Measurements from ENCODE around the gene LAMP5. TPM values are rescaled to one million over a fixed set of nuclear protein-coding genes. Genes with fewer than 3 reads are reported as not detected.
A peak's percentile ranks its signal among the peaks of the same experiment; 100 is the strongest.

The LAMP5 gene, protein sequence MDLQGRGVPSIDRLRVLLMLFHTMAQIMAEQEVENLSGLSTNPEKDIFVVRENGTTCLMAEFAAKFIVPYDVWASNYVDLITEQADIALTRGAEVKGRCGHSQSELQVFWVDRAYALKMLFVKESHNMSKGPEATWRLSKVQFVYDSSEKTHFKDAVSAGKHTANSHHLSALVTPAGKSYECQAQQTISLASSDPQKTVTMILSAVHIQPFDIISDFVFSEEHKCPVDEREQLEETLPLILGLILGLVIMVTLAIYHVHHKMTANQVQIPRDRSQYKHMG
- 2.6 and 3.2 TPM in 2 replicates for total RNA-seq (ENCODE audit: low replicate concordance)

DNA sequence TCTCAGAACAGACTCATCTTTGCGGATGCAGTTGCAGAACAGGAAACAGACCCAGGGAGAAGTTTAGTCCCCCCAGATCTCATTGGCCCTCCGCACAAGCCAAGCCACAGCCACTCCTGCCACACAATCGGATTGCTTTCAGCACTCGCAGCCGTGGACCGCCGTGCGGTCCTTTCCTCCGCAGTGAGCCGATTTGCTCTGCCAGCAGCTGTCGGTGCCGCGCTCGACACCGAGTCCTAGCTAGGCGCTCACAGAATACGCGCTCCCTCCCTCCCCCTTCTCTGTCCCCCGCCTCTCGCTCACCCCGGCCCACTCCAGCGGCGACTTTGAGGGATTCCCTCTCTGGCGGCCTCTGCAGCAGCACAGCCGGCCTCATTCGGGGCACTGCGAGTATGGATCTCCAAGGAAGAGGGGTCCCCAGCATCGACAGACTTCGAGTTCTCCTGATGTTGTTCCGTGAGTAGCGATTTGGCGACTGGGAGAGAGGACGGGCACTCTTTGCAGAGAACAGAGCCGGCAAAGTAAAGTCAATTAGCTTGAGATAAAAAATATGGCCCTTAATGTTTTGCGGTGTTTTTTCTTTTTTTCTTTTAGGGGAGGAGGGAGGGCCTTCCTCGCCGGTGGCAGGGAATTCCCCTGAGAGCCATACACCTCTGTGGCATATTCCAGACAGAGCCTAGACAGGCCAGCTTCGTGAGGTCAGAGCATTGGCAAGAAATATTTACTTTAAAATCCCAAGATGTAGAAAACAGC, at the start of gene LAMP5:
Gene LAMP5 (plus strand): TSS at position 130 of the 753 bp plus-strand sequence. CDS start 263 bp downstream, at position 393.
- H3K36me3 ChIP-seq = no peaks in the 10 kb centered on the region
- peaks cover 56% of the 10 kb centered on the region for H3K27me3 Mint-ChIP-seq (ENCODE audit: insufficient read depth, low read depth)
- peak within 1 kb of the TSS; percentile 48 for H3K4me3 ChIP-seq
- no peak within 1 kb of the TSS for H3K9ac ChIP-seq
- peak within 1 kb of the TSS; percentile 87 for H3K4me3 Mint-ChIP-seq
- peaks cover 3% of the 10 kb centered on the region for H3K36me3 Mint-ChIP-seq
- peaks cover 13% of the 10 kb centered on the region for H4K20me1 ChIP-seq (ENCODE audit: low read depth)
- peaks cover 45% of the 10 kb centered on the region for H3K4me1 ChIP-seq
- H3K79me2 ChIP-seq (ENCODE audit: low read depth) = no peaks in the 10 kb centered on the region
- H3K27ac ChIP-seq = no peak within 1 kb of the TSS
- peaks cover 49% of the 10 kb centered on the region for H3K4me1 Mint-ChIP-seq
- no peak within 1 kb of the TSS for H3K27ac Mint-ChIP-seq
- peaks cover 12% of the 10 kb centered on the region for H3K9me3 Mint-ChIP-seq
- H3K9me3 ChIP-seq (ENCODE audit: low read depth) = no peaks in the 10 kb centered on the region
- H3K27me3 ChIP-seq = peaks cover 99% of the 10 kb centered on the region
- peak within 1 kb of the TSS; percentile 65 for H2AFZ ChIP-seq (replicated peaks)
- H3F3A ChIP-seq (ENCODE audit: low read depth) = peaks cover 33% of the 10 kb centered on the region
- TF ChIP-seq EZH2 (IDR thresholded peaks at IDR 0.05) (peak; percentile 53), EZH2phosphoT487 (IDR thresholded peaks at IDR 0.05) (no peak)
- peak; percentile 94 for DNase-seq (ENCODE audit: low spot score)
- H3K4me2 ChIP-seq = peak within 1 kb of the TSS; percentile 92

GRCh38 chr20:9467995-9468394, 46.4 kb upstream of the LAMP5 start:
- Histone ChIP-seq H3K9ac (no peak overlapping the region), H3F3A (ENCODE audit: low read depth) (peaks cover 5% of the 10 kb centered on the region), H4K20me1 (ENCODE audit: low read depth) (no peaks in the 10 kb centered on the region), H3K4me3 (no peak overlapping the region), H3K27ac (no peak overlapping the region), H3K4me2 (no peak overlapping the region), H3K4me1 (no peaks in the 10 kb centered on the region), H3K79me2 (ENCODE audit: low read depth) (no peaks in the 10 kb centered on the region), H2AFZ (replicated peaks) (no peak overlapping the region), H3K36me3 (no peaks in the 10 kb centered on the region), H3K27me3 (no peaks in the 10 kb centered on the region), H3K9me3 (ENCODE audit: low read depth) (no peaks in the 10 kb centered on the region)
- H3K9me3 Mint-ChIP-seq = peaks cover 12% of the 10 kb centered on the region
- peak; percentile 59 for DNase-seq (ENCODE audit: low spot score)
- peaks cover 4% of the 10 kb centered on the region for H3K36me3 Mint-ChIP-seq
- no peak overlapping the region for H3K4me3 Mint-ChIP-seq
- no peaks in the 10 kb centered on the region for H3K4me1 Mint-ChIP-seq
- no peaks in the 10 kb centered on the region for H3K27me3 Mint-ChIP-seq (ENCODE audit: insufficient read depth, low read depth)
- TF ChIP-seq EZH2phosphoT487 (IDR thresholded peaks at IDR 0.05) (no peak), EZH2 (IDR thresholded peaks at IDR 0.05) (no peak)
- TF ChIP-seq, protein P1, sequence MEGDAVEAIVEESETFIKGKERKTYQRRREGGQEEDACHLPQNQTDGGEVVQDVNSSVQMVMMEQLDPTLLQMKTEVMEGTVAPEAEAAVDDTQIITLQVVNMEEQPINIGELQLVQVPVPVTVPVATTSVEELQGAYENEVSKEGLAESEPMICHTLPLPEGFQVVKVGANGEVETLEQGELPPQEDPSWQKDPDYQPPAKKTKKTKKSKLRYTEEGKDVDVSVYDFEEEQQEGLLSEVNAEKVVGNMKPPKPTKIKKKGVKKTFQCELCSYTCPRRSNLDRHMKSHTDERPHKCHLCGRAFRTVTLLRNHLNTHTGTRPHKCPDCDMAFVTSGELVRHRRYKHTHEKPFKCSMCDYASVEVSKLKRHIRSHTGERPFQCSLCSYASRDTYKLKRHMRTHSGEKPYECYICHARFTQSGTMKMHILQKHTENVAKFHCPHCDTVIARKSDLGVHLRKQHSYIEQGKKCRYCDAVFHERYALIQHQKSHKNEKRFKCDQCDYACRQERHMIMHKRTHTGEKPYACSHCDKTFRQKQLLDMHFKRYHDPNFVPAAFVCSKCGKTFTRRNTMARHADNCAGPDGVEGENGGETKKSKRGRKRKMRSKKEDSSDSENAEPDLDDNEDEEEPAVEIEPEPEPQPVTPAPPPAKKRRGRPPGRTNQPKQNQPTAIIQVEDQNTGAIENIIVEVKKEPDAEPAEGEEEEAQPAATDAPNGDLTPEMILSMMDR (IDR thresholded peaks at IDR 0.05) = peak; percentile 84
- no peak overlapping the region for H3K27ac Mint-ChIP-seq

GRCh38 chr20:9474835-9475415, 39.5 kb upstream of the LAMP5 start:
- no peak overlapping the region for H3K4me3 Mint-ChIP-seq
- H3K36me3 ChIP-seq = no peaks in the 10 kb centered on the region
- no peaks in the 10 kb centered on the region for H4K20me1 ChIP-seq (ENCODE audit: low read depth)
- no peak overlapping the region for H3K9ac ChIP-seq
- peaks cover 5% of the 10 kb centered on the region for H3K36me3 Mint-ChIP-seq
- H3F3A ChIP-seq (ENCODE audit: low read depth) = no peaks in the 10 kb centered on the region
- H3K4me1 ChIP-seq = no peaks in the 10 kb centered on the region
- no peaks in the 10 kb centered on the region for H3K9me3 ChIP-seq (ENCODE audit: low read depth)
- H3K27me3 ChIP-seq = no peaks in the 10 kb centered on the region
- H3K4me2 ChIP-seq = no peak overlapping the region
- H3K79me2 ChIP-seq (ENCODE audit: low read depth) = no peaks in the 10 kb centered on the region
- H3K4me1 Mint-ChIP-seq = peaks cover 5% of the 10 kb centered on the region
- no peak for DNase-seq (ENCODE audit: low spot score)
- no peak overlapping the region for H3K27ac Mint-ChIP-seq
- H3K9me3 Mint-ChIP-seq = no peaks in the 10 kb centered on the region
- H2AFZ ChIP-seq (replicated peaks) = no peak overlapping the region
- H3K4me3 ChIP-seq = no peak overlapping the region
- H3K27me3 Mint-ChIP-seq (ENCODE audit: insufficient read depth, low read depth) = peaks cover 2% of the 10 kb centered on the region
- no peak for TF ChIP-seq EZH2 (IDR thresholded peaks at IDR 0.05)
- no peak for TF ChIP-seq EZH2phosphoT487 (IDR thresholded peaks at IDR 0.05)
- TF ChIP-seq, protein P1 (IDR thresholded peaks at IDR 0.05) = no peak
- H3K27ac ChIP-seq = no peak overlapping the region
